Suprapubic skin (tissue), 3 donors: Measurements from ENCODE around the gene CCDC110.

Experiments
- CTCF ChIP-seq, 2 donors: fragments of 200-600 bp in 1 of 2; fragments of 450-650 bp in 1 of 2; sonication (generic) in 1 of 2; IDR thresholded peaks; one replicate each; pipeline ENCODE4 v1.5.1; 2016 to 2019; ENCODE audit warnings: antibody characterized with exemption in 2 of 2, mild to moderate bottlenecking in 1 of 2, moderate library complexity in 1 of 2
- POLR2AphosphoS5 ChIP-seq, 3 donors: sonication (generic); formaldehyde crosslinking; IDR thresholded peaks; one replicate each; pipeline ENCODE4 v1.6.1; 2017; ENCODE audit warnings: antibody characterized with exemption in 3 of 3

- TF ChIP-seq CTCF (IDR thresholded peaks at IDR 0.05) (no peak), POLR2AphosphoS5 (IDR thresholded peaks at IDR 0.05) (no peak)
Measured at GRCh38 chr4:185508181-185508580, 36.6 kb upstream of the CCDC110 start.
